ENCODE data around the gene MBD2.

Gene MBD2

GRCh38 chr18:54140641-54141040, 83.8 kb downstream of the MBD2 start:
- Histone ChIP-seq H3K36me3 (no peaks in the 10 kb centered on the region), H3K9me3 (no peaks in the 10 kb centered on the region), H3K27me3 (no peaks in the 10 kb centered on the region), H3K27ac (no peak overlapping the region), H3K4me1 (ENCODE audit: control insufficient read depth in 1 of 2, insufficient read depth in 1 of 2, low read depth in 1 of 2, low read length in 1 of 2) (no peaks in the 10 kb centered on the region), H3K4me3 (ENCODE audit: low read depth in 1 of 2, low read length in 1 of 2) (no peak overlapping the region)
- no peak for TF ChIP-seq CTCF (IDR thresholded peaks at IDR 0.05)

GRCh38 chr18:54135216-54135615, 89.3 kb downstream of the MBD2 start:
- TF ChIP-seq CTCF (IDR thresholded peaks at IDR 0.05), result no peak
- Histone ChIP-seq H3K27ac (no peak overlapping the region), H3K4me3 (ENCODE audit: low read depth in 1 of 2, low read length in 1 of 2) (no peak overlapping the region), H3K9me3 (no peaks in the 10 kb centered on the region), H3K4me1 (ENCODE audit: control insufficient read depth in 1 of 2, insufficient read depth in 1 of 2, low read depth in 1 of 2, low read length in 1 of 2) (no peaks in the 10 kb centered on the region), H3K36me3 (no peaks in the 10 kb centered on the region), H3K27me3 (no peaks in the 10 kb centered on the region)

- no peaks in the 10 kb centered on the region for H3K27me3 ChIP-seq
- no peak overlapping the region for H3K27ac ChIP-seq
- no peak overlapping the region for H3K4me3 ChIP-seq (ENCODE audit: low read depth in 1 of 2, low read length in 1 of 2)
- no peaks in the 10 kb centered on the region for H3K36me3 ChIP-seq
- no peaks in the 10 kb centered on the region for H3K4me1 ChIP-seq (ENCODE audit: control insufficient read depth in 1 of 2, insufficient read depth in 1 of 2, low read depth in 1 of 2, low read length in 1 of 2)
- no peak for TF ChIP-seq CTCF (IDR thresholded peaks at IDR 0.05)
- H3K9me3 ChIP-seq, result no peaks in the 10 kb centered on the region
Measured at GRCh38 chr18:54134053-54134452, 90.4 kb downstream of the MBD2 start.

GRCh38 chr18:54130631-54131030, 93.8 kb downstream of the MBD2 start:
- no peaks in the 10 kb centered on the region for H3K9me3 ChIP-seq
- H3K27ac ChIP-seq, result no peak overlapping the region
- no peak overlapping the region for H3K4me3 ChIP-seq (ENCODE audit: low read depth in 1 of 2, low read length in 1 of 2)
- H3K36me3 ChIP-seq, result no peaks in the 10 kb centered on the region
- no peak for TF ChIP-seq CTCF (IDR thresholded peaks at IDR 0.05)
- H3K27me3 ChIP-seq, result no peaks in the 10 kb centered on the region
- no peaks in the 10 kb centered on the region for H3K4me1 ChIP-seq (ENCODE audit: control insufficient read depth in 1 of 2, insufficient read depth in 1 of 2, low read depth in 1 of 2, low read length in 1 of 2)

- no peak overlapping the region for H3K27ac ChIP-seq
- H3K4me1 ChIP-seq (ENCODE audit: control insufficient read depth in 1 of 2, insufficient read depth in 1 of 2, low read depth in 1 of 2, low read length in 1 of 2), result no peaks in the 10 kb centered on the region
- H3K27me3 ChIP-seq, result no peaks in the 10 kb centered on the region
- no peak overlapping the region for H3K4me3 ChIP-seq (ENCODE audit: low read depth in 1 of 2, low read length in 1 of 2)
- no peaks in the 10 kb centered on the region for H3K36me3 ChIP-seq
- TF ChIP-seq CTCF (IDR thresholded peaks at IDR 0.05), result no peak
- H3K9me3 ChIP-seq, result no peaks in the 10 kb centered on the region
Measured at GRCh38 chr18:54130177-54130576, 94.3 kb downstream of the MBD2 start.

GRCh38 chr18:54129448-54130067, 94.9 kb downstream of the MBD2 start:
- no peak for TF ChIP-seq CTCF (IDR thresholded peaks at IDR 0.05)
- Histone ChIP-seq H3K4me1 (ENCODE audit: control insufficient read depth in 1 of 2, insufficient read depth in 1 of 2, low read depth in 1 of 2, low read length in 1 of 2) (no peaks in the 10 kb centered on the region), H3K9me3 (no peaks in the 10 kb centered on the region), H3K36me3 (no peaks in the 10 kb centered on the region), H3K27ac (no peak overlapping the region), H3K27me3 (no peaks in the 10 kb centered on the region), H3K4me3 (ENCODE audit: low read depth in 1 of 2, low read length in 1 of 2) (no peak overlapping the region)
